K562 (cell line): ENCODE measurements around the gene NSMF. TPM values are rescaled to one million over a fixed set of nuclear protein-coding genes. Genes with fewer than 3 reads are reported as not detected.
A peak's percentile ranks its signal among the peaks of the same experiment; 100 is the strongest.

Experiments used
- CHD2 ChIP-seq: IDR thresholded peaks from 2 replicates; pipeline ENCODE4 v1.6.1; 2011; ENCODE audit warnings: low read depth, low read length
- E2F6 ChIP-seq, 2 experiments: IDR thresholded peaks; 2 replicates each; pipeline ENCODE4 v1.6.1; 2011; ENCODE audit warnings: borderline replicate concordance in 1 of 2, control low read depth in 1 of 2, low read depth in 1 of 2, low read length in 1 of 2, mild to moderate bottlenecking in 1 of 2, mixed read lengths in 1 of 2, moderate library complexity in 1 of 2; ENCODE audit not compliant: insufficient read depth in 1 of 2, insufficient read length in 1 of 2, poor library complexity in 1 of 2, severe bottlenecking in 1 of 2; ENCODE audit errors: extremely low read depth in 1 of 2
- FOXK2 ChIP-seq, 2 experiments: fragments of 450-650 bp; IDR thresholded peaks in 1 of 2; conservative IDR thresholded peaks in 1 of 2; 2 replicates each; pipeline ENCODE4 v1.6.1; 2016; ENCODE audit warnings: low read depth in 2 of 2, mild to moderate bottlenecking in 1 of 2
- KLF16 ChIP-seq: IDR thresholded peaks from 2 replicates; pipeline ENCODE4 v1.6.1; 2016; ENCODE audit warnings: antibody characterized with exemption
- MTA2 ChIP-seq: fragments of 450-650 bp; IDR thresholded peaks from 2 replicates; pipeline ENCODE4 v1.6.1; 2016; ENCODE audit warnings: low read depth
- SNRNP70 ChIP-seq: fragments of 200-400 bp; formaldehyde crosslinking; optimal IDR thresholded peaks from 2 replicates; pipeline ENCODE3; 2017; ENCODE audit warnings: low read depth, low read length
- TCFL5 ChIP-seq: fragments of 250-450 bp; sonication (Bioruptor Pico); conservative IDR thresholded peaks from 2 replicates; pipeline ENCODE4 v1.6.1; 2021; ENCODE audit warnings: mild to moderate bottlenecking, moderate library complexity, matching md5 sums
- UBTF ChIP-seq, 2 experiments: IDR thresholded peaks; 2 replicates each; pipeline ENCODE4 v1.6.1; 2012; ENCODE audit warnings: improper control_type of control experiment in 2 of 2, low read depth in 2 of 2, low read length in 2 of 2, borderline replicate concordance in 1 of 2
- ZNF316 ChIP-seq: fragments of 450-650 bp; IDR thresholded peaks from 2 replicates; pipeline ENCODE4 v1.6.1; 2016
- polyA plus RNA-seq, 8 experiments: library from polyadenylated mRNA; depleted of rRNA in 4 of 8; stranded (reverse) in 5 of 8; unstranded in 3 of 8; fragments of >200 nt; fragmentation: Nextera tagmentation in 2 of 8; fragmentation: Illumina TruSeq in 1 of 8; extraction: Ambion mirVana in 2 of 8; extraction: Trizol in 1 of 8; gene quantifications; 2 replicates each; pipeline versions ENCODE4 v1.2.1 to v1.2.3, GENCODE V29; 2011 to 2014; ENCODE audit warnings: inconsistent platforms in 1 of 8, missing spikeins in 1 of 8
- total RNA-seq, 7 experiments: library from RNA; depleted of rRNA in 6 of 7; stranded (reverse); fragments of >200 nt in 6 of 7; fragmentation: Illumina TruSeq in 2 of 7; extraction: Trizol in 2 of 7; gene quantifications; 2 replicates each; pipeline versions ENCODE4 v1.2.1 to v1.2.3, GENCODE V29; 2011 to 2021; ENCODE audit warnings: low replicate concordance in 1 of 7
- TF ChIP-seq, protein P1 (sequence below): sonication (generic); formaldehyde crosslinking; IDR thresholded peaks from 2 replicates; pipeline ENCODE4 v1.8.0; 2023; ENCODE audit warnings: mild to moderate bottlenecking, missing genetic modification reagents
- TF ChIP-seq, protein P2 (sequence below): fragments of 200-600 bp; sonication (generic); IDR thresholded peaks from one replicate; pipeline ENCODE4 v1.6.1; 2012; ENCODE audit warnings: mild to moderate bottlenecking, low read depth, low read length, inconsistent platforms

Gene NSMF
- total and polyA plus RNA-seq, 9 of the 15 experiments (the other 6 are each of a cell fraction or from before 2014, with no cell fraction given), result 0.20 to 82.7 (median 29.3) TPM

- TF ChIP-seq UBTF (IDR thresholded peaks at IDR 0.05; ENCODE audit: borderline replicate concordance in 1 of 2, low read depth in 2 of 2, low read length in 2 of 2), result peak in 1 of 2 experiments; percentile 77; a peak in 1 of 4 replicates
- no peak for TF ChIP-seq FOXK2 (conservative IDR thresholded peaks at IDR 0.05 in 1 of 2, IDR thresholded peaks at IDR 0.05 in 1 of 2; ENCODE audit: low read depth in 2 of 2)
- TF ChIP-seq ZNF316, result no peak; the same call in 1 of the 2 replicates
- no peak for TF ChIP-seq MTA2
- TF ChIP-seq, protein P1, sequence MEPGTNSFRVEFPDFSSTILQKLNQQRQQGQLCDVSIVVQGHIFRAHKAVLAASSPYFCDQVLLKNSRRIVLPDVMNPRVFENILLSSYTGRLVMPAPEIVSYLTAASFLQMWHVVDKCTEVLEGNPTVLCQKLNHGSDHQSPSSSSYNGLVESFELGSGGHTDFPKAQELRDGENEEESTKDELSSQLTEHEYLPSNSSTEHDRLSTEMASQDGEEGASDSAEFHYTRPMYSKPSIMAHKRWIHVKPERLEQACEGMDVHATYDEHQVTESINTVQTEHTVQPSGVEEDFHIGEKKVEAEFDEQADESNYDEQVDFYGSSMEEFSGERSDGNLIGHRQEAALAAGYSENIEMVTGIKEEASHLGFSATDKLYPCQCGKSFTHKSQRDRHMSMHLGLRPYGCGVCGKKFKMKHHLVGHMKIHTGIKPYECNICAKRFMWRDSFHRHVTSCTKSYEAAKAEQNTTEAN (CRISPR knock-in tag), result no peak
- TF ChIP-seq KLF16, result no peak
- TF ChIP-seq CHD2, result no peak
- no peak for TF ChIP-seq SNRNP70
- TF ChIP-seq, protein P2, sequence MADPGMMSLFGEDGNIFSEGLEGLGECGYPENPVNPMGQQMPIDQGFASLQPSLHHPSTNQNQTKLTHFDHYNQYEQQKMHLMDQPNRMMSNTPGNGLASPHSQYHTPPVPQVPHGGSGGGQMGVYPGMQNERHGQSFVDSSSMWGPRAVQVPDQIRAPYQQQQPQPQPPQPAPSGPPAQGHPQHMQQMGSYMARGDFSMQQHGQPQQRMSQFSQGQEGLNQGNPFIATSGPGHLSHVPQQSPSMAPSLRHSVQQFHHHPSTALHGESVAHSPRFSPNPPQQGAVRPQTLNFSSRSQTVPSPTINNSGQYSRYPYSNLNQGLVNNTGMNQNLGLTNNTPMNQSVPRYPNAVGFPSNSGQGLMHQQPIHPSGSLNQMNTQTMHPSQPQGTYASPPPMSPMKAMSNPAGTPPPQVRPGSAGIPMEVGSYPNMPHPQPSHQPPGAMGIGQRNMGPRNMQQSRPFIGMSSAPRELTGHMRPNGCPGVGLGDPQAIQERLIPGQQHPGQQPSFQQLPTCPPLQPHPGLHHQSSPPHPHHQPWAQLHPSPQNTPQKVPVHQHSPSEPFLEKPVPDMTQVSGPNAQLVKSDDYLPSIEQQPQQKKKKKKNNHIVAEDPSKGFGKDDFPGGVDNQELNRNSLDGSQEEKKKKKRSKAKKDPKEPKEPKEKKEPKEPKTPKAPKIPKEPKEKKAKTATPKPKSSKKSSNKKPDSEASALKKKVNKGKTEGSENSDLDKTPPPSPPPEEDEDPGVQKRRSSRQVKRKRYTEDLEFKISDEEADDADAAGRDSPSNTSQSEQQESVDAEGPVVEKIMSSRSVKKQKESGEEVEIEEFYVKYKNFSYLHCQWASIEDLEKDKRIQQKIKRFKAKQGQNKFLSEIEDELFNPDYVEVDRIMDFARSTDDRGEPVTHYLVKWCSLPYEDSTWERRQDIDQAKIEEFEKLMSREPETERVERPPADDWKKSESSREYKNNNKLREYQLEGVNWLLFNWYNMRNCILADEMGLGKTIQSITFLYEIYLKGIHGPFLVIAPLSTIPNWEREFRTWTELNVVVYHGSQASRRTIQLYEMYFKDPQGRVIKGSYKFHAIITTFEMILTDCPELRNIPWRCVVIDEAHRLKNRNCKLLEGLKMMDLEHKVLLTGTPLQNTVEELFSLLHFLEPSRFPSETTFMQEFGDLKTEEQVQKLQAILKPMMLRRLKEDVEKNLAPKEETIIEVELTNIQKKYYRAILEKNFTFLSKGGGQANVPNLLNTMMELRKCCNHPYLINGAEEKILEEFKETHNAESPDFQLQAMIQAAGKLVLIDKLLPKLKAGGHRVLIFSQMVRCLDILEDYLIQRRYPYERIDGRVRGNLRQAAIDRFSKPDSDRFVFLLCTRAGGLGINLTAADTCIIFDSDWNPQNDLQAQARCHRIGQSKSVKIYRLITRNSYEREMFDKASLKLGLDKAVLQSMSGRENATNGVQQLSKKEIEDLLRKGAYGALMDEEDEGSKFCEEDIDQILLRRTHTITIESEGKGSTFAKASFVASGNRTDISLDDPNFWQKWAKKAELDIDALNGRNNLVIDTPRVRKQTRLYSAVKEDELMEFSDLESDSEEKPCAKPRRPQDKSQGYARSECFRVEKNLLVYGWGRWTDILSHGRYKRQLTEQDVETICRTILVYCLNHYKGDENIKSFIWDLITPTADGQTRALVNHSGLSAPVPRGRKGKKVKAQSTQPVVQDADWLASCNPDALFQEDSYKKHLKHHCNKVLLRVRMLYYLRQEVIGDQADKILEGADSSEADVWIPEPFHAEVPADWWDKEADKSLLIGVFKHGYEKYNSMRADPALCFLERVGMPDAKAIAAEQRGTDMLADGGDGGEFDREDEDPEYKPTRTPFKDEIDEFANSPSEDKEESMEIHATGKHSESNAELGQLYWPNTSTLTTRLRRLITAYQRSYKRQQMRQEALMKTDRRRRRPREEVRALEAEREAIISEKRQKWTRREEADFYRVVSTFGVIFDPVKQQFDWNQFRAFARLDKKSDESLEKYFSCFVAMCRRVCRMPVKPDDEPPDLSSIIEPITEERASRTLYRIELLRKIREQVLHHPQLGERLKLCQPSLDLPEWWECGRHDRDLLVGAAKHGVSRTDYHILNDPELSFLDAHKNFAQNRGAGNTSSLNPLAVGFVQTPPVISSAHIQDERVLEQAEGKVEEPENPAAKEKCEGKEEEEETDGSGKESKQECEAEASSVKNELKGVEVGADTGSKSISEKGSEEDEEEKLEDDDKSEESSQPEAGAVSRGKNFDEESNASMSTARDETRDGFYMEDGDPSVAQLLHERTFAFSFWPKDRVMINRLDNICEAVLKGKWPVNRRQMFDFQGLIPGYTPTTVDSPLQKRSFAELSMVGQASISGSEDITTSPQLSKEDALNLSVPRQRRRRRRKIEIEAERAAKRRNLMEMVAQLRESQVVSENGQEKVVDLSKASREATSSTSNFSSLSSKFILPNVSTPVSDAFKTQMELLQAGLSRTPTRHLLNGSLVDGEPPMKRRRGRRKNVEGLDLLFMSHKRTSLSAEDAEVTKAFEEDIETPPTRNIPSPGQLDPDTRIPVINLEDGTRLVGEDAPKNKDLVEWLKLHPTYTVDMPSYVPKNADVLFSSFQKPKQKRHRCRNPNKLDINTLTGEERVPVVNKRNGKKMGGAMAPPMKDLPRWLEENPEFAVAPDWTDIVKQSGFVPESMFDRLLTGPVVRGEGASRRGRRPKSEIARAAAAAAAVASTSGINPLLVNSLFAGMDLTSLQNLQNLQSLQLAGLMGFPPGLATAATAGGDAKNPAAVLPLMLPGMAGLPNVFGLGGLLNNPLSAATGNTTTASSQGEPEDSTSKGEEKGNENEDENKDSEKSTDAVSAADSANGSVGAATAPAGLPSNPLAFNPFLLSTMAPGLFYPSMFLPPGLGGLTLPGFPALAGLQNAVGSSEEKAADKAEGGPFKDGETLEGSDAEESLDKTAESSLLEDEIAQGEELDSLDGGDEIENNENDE, result no peak
- no peak for TF ChIP-seq TCFL5 (CRISPR knock-in tag)
- TF ChIP-seq E2F6 (IDR thresholded peaks at IDR 0.05; ENCODE audit: borderline replicate concordance in 1 of 2, extremely low read depth in 1 of 2, insufficient read depth in 1 of 2, insufficient read length in 1 of 2, low read depth in 1 of 2, low read length in 1 of 2, poor library complexity in 1 of 2, severe bottlenecking in 1 of 2), result no peak
These were observed 35.0 kb upstream of the NSMF start (continued) for GRCh38 chr9:137494104-137494544.
